ENCODE results near the gene AUP1. TPM values are rescaled to one million over a fixed set of nuclear protein-coding genes. Genes with fewer than 3 reads are reported as not detected.

AUP1 gene
- total RNA-seq, 2 donors from 2014 or later = 55.2 to 80.9 TPM

DNA sequence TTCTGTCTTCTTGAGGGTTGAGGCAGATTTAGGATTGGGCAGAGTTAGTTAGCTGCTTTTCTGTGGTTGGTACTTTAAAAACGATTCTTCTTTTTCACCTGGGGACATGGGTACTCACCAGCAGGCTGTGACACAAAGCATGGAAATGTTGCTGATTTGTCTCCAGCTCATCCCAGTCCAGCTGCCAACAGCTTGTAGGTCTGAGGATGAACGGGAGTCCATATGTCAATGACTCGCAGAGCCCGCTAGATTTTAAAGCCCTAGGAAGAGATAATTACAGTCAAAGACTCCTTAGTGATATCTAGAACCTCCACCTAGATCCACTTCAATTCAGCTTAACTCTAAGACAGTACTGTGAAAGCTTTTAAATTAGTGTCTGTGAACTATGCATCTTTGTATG is 45.8 kb upstream of the AUP1 start:
- no peaks in the 10 kb centered on the region for H3K9me3 ChIP-seq
- no peak overlapping the region for H3K27ac ChIP-seq
- no peaks in the 10 kb centered on the region for H3K27me3 ChIP-seq
- H3K36me3 ChIP-seq = no peaks in the 10 kb centered on the region
- H3K4me3 ChIP-seq = no peak overlapping the region
- no peak for TF ChIP-seq CTCF (IDR thresholded peaks at IDR 0.05)
- H3K4me1 ChIP-seq = peaks cover 0 to 20% of the 10 kb centered on the region in 2 donors
- DNase-seq (ENCODE audit: low spot score) = no peak

DNA sequence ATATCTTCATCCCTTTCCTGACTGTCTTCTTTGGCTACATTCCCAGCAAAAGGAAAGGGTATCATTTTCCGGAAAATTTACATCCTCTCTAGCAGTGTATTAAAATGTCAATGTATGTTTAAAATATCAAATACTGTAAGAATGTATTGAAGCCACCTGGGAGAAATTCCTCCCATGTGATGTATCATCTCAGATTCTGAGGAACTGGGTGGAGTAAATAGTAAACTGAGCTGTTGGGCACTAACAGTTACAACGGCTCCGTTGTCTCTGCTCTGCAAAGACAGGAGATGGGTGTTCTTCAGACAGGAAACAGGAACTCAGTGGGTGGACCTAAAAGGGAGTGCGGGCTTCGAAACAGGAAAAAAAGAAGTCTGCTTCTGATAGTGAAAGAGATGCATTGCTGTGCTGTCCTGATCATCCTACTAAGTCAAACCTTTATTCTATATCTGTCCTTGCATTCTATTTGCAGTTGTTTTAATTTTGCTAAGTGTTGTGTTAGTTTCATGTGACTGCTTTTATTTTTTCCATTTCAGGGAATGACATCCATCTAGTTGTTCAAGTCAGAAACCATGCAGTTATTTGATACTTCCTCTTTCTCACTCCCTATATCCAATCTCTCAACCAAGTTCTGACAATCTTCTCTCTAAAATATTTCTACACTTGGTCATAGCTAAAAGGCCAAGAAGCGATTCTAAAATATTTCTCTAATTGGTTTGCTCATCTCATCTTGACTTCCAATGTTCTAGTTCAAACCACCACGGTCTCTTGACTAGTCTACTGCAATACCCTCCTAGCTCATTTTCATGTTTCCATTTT is 44.4 kb upstream of the AUP1 start:
- no peaks in the 10 kb centered on the region for H3K36me3 ChIP-seq
- H3K27me3 ChIP-seq = no peaks in the 10 kb centered on the region
- H3K4me1 ChIP-seq = peaks cover 0 to 20% of the 10 kb centered on the region in 2 donors
- TF ChIP-seq CTCF (IDR thresholded peaks at IDR 0.05) = no peak
- no peak for DNase-seq (ENCODE audit: low spot score)
- no peak overlapping the region for H3K27ac ChIP-seq
- no peaks in the 10 kb centered on the region for H3K9me3 ChIP-seq
- no peak overlapping the region for H3K4me3 ChIP-seq

DNA sequence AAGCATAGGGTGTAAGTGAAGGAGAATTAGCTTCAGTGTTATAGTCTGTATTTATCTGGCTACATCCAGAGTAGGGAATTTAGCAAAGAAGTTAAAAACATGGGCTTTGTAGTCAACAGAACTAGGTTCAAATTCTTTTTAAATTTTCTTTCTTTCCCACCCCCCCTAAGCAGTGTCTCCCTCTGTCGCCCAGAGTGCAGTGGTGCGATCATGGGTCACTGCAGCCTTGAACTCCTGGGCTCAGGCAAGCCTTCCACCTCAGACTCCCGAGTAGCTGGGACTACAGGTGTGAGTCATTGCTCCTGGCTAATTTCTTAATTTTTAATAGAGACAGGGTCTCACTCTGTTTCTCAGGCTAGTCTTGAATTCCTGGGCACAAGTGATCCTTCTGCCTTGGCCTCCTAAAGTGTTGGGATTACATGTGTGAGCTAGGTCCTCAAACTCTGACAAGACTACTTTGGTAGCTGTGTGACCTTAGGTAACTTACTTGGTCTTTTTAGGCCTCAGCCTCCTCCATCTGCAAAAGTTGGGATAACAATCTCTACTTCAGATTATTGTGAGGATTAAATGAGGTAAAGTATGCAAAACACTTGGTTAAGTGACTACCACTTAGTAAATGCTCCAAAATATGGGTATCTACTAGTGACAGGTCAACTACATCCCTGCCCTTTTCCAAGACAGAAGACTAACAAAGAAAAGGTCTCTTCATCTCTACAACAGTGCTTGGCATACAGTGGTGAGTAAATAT is 42.8 kb upstream of the AUP1 start:
- no peak overlapping the region for H3K27ac ChIP-seq
- H3K36me3 ChIP-seq = no peaks in the 10 kb centered on the region
- no peak overlapping the region for H3K4me3 ChIP-seq
- DNase-seq (ENCODE audit: low spot score) = no peak
- TF ChIP-seq CTCF (IDR thresholded peaks at IDR 0.05) = no peak
- no peaks in the 10 kb centered on the region for H3K9me3 ChIP-seq
- peaks cover 0 to 12% of the 10 kb centered on the region in 2 donors for H3K4me1 ChIP-seq
- H3K27me3 ChIP-seq = no peaks in the 10 kb centered on the region

DNA sequence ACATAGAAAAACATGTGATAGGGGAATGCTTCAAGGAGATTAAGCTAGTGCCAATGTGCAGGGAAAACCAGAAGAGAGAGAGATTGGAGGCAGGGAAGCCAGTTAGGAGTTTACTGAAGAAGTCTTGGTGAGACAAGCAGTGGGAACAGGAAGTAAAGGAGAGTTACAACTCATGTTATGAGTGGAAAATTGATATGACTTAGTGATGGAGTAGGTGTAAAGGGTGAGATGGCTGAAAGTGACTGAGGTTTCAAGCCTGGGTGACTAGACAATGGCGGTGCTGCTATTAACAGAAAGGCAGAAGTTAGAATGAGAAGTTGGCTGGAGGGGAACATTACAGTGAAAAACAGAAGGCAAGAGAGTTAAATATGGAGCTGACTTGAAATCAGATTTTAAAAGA is 41.6 kb upstream of the AUP1 start:
- Histone ChIP-seq H3K4me3 (no peak overlapping the region), H3K36me3 (no peaks in the 10 kb centered on the region), H3K9me3 (no peaks in the 10 kb centered on the region), H3K27ac (no peak overlapping the region), H3K27me3 (no peaks in the 10 kb centered on the region), H3K4me1 (no peaks in the 10 kb centered on the region)
- TF ChIP-seq CTCF (IDR thresholded peaks at IDR 0.05) = no peak
- DNase-seq (ENCODE audit: low spot score) = no peak

GRCh38 chr2:74569686-74570085 is 40.2 kb upstream of the AUP1 start:
- Histone ChIP-seq H3K4me1 (no peaks in the 10 kb centered on the region), H3K36me3 (no peaks in the 10 kb centered on the region), H3K9me3 (no peaks in the 10 kb centered on the region), H3K4me3 (no peak overlapping the region), H3K27ac (no peak overlapping the region), H3K27me3 (no peaks in the 10 kb centered on the region)
- no peak for TF ChIP-seq CTCF (IDR thresholded peaks at IDR 0.05)
- no peak for DNase-seq (ENCODE audit: low spot score)
